HUES48 (cell line): Measurements from ENCODE around the gene EPHB2.
"Not testable (repeated sequence)": the region's sequence is repeated elsewhere in the genome, so short reads cannot be mapped to it uniquely, and the experiment has no call there.

Experiments used
- H3K27ac ChIP-seq: one replicate; pipeline ENCODE4 v1.7.0; 2013; ENCODE audit warnings: low read depth, low read length, inconsistent platforms
- H3K27me3 ChIP-seq: 2 replicates; pipeline ENCODE4 v1.6.1; 2013; ENCODE audit warnings: mild to moderate bottlenecking, low read length; ENCODE audit not compliant: control insufficient read depth, insufficient read depth
- H3K36me3 ChIP-seq: 2 replicates; pipeline ENCODE4 v1.6.1; 2013; ENCODE audit warnings: low read length; ENCODE audit not compliant: control insufficient read depth, insufficient read depth
- H3K4me1 ChIP-seq: 2 replicates; pipeline ENCODE4 v1.6.1; 2013; ENCODE audit warnings: mild to moderate bottlenecking, low read length; ENCODE audit not compliant: control insufficient read depth, insufficient read depth
- H3K4me3 ChIP-seq: 2 replicates; pipeline ENCODE4 v1.5.1; 2013; ENCODE audit warnings: mild to moderate bottlenecking, low read depth, low read length
- H3K9ac ChIP-seq: 2 replicates; pipeline ENCODE4 v1.6.1; 2013; ENCODE audit warnings: mild to moderate bottlenecking, low read depth, low read length, moderate library complexity
- H3K9me3 ChIP-seq: 2 replicates; pipeline ENCODE4 v1.6.1; 2013; ENCODE audit warnings: low read length; ENCODE audit not compliant: control insufficient read depth, insufficient read depth

EPHB2 gene

DNA sequence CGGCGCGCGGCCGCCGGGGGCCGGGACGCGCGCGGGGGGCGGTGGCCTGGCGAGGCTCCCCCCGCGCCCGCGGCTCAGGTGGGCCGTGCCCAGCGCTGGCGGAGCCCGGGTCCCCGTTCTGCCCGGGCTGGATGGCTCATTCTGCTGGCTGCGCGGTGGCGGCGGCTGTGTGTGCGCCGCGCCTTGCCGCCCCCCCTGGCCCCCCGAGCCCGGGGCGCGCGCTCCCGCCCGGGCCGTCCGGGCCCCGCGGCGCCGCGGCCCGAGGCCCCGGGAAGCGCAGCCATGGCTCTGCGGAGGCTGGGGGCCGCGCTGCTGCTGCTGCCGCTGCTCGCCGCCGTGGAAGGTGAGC, at the start of gene EPHB2:
Gene EPHB2, plus strand, starts transcription at position 139 of the 349 bp plus-strand sequence. Its CDS starts 144 bp downstream, at position 283.
- Histone ChIP-seq H3K4me1 (peaks cover 5% of the 10 kb centered on the region), H3K27ac (no peak within 1 kb of the TSS), H3K9ac (no peak within 1 kb of the TSS), H3K9me3 (no peaks in the 10 kb centered on the region), H3K36me3 (no peaks in the 10 kb centered on the region), H3K4me3 (peak within 1 kb of the TSS; percentile 59), H3K27me3 (peaks cover 33% of the 10 kb centered on the region)

GRCh38 chr1:22661880-22662279, 48.8 kb upstream of the EPHB2 start:
- no peak overlapping the region for H3K9ac ChIP-seq
- no peak overlapping the region for H3K27ac ChIP-seq
- H3K4me1 ChIP-seq = peaks cover 4% of the 10 kb centered on the region; the same call in 1 of the 2 replicates
- no peaks in the 10 kb centered on the region for H3K27me3 ChIP-seq
- H3K36me3 ChIP-seq = no peaks in the 10 kb centered on the region
- no peaks in the 10 kb centered on the region for H3K9me3 ChIP-seq
- no peak overlapping the region for H3K4me3 ChIP-seq

GRCh38 chr1:22662318-22662717, 48.3 kb upstream of the EPHB2 start:
- no peaks in the 10 kb centered on the region for H3K27me3 ChIP-seq
- no peak overlapping the region for H3K4me3 ChIP-seq
- no peak overlapping the region for H3K27ac ChIP-seq
- no peak overlapping the region for H3K9ac ChIP-seq
- H3K9me3 ChIP-seq = no peaks in the 10 kb centered on the region
- peaks cover 4% of the 10 kb centered on the region; the same call in 1 of the 2 replicates for H3K4me1 ChIP-seq
- no peaks in the 10 kb centered on the region for H3K36me3 ChIP-seq

DNA sequence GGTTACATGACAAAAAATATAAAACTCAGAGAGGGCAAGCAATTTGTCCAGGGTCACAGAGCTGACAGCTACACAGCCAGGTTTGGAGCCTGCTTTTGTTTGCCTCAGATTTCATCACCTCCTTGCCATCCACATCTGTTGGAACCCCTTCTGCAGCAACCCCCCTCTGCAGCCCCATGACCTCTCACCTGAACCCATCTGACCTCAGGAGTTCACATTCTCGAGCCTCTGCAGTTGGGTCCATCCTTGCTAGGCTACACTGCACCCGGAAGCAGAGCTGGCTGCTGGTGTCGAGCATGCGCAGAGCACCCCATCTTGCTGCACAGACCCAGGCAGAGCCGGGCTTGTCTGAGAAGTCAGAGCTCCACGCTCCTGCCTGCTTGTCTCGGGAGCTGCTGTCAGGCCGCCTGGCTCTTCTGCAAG, 47.6 kb upstream of the EPHB2 start:
- Histone ChIP-seq H3K4me3 (no peak overlapping the region), H3K9ac (no peak overlapping the region), H3K36me3 (no peaks in the 10 kb centered on the region), H3K4me1 (peaks cover 4% of the 10 kb centered on the region; the same call in 1 of the 2 replicates), H3K27me3 (no peaks in the 10 kb centered on the region), H3K9me3 (no peaks in the 10 kb centered on the region), H3K27ac (no peak overlapping the region)

GRCh38 chr1:22665752-22666151, 44.9 kb upstream of the EPHB2 start:
- Histone ChIP-seq H3K4me1 (peaks cover 4% of the 10 kb centered on the region; the same call in 1 of the 2 replicates), H3K4me3 (no peak overlapping the region), H3K27ac (no peak overlapping the region), H3K9me3 (no peaks in the 10 kb centered on the region), H3K27me3 (no peaks in the 10 kb centered on the region), H3K9ac (no peak overlapping the region), H3K36me3 (no peaks in the 10 kb centered on the region)

DNA sequence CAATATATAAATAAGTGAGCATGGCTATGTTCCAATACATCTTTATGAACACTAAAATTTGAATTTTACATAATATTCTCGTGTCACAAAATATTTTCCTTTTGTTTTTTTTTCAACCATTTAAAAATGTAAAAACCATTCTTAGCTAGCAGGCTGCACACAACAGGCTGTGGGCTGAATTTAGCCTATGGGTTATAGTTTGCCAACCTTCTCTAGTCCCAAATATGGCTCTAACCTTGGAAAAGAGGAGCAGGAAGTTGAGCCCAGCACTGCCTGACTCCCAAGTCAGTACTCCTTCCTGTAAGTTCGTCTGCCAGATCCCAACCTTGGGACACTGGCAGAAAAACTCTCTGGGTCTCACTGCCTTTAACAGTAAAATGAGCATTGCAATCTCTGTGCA, 44.2 kb upstream of the EPHB2 start:
- peaks cover 4% of the 10 kb centered on the region; the same call in 1 of the 2 replicates for H3K4me1 ChIP-seq
- H3K27me3 ChIP-seq = no peaks in the 10 kb centered on the region
- no peak overlapping the region for H3K4me3 ChIP-seq
- H3K9ac ChIP-seq = no peak overlapping the region
- H3K9me3 ChIP-seq = no peaks in the 10 kb centered on the region
- H3K36me3 ChIP-seq = no peaks in the 10 kb centered on the region
- no peak overlapping the region for H3K27ac ChIP-seq

DNA sequence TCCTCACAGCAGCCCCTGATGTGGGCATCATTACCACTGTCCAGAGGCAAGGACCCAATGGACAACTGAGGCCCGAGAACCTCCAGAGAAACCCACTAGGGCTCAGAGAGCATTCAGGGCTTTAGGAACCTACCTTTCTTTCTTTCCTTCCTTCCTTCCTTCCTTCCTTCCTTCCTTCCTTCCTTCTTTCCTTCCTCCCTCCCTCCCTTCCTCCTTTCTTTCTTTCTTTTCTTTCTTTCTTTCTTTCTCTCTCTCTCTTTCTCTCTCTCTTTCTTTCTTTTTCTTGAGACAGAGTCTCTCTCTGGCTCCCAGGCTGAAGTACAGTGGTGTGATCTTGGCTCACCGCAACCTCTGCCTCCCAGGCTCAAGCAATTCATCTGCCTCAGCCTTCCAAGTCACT, 41.8 kb upstream of the EPHB2 start:
- H3K9ac ChIP-seq, H3K27me3 ChIP-seq, H3K27ac ChIP-seq, H3K9me3 ChIP-seq, H3K4me3 ChIP-seq, H3K36me3 ChIP-seq: not testable (repeated sequence)
- peaks cover 12% of the 10 kb centered on the region; the same call in 1 of the 2 replicates for H3K4me1 ChIP-seq

DNA sequence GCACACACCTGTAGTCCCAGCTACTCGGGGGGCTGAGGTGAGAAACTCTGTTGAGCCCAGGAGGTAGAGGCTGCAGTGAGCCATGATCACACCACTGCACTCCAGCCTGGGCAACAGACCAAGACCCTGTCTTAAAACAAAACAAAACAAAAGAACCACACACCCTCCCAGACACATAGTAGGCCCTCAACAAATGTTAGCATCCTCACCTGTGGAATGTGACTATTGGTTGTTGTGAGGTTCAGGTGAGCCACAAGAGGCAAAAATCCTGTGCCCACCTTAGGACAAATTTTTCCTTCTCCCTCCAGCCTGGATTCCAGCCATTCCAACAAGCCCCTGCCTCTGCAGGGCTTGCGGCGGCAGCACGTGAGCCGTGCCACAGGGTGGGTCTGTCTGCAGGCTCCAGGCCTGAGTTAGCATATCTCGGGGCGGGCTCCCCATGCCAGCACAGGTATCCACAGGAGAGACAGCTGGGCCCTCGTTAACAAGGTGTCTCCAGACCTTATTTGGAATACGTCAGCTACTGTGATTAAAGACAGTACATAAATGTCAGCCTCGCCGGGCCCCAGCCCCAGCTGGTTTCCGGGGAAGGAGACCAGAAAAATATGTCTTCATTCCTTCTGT, 40.2 kb upstream of the EPHB2 start:
- H3K27ac ChIP-seq = no peak overlapping the region
- no peak overlapping the region for H3K9ac ChIP-seq
- H3K9me3 ChIP-seq = no peaks in the 10 kb centered on the region
- H3K4me1 ChIP-seq = peaks cover 14% of the 10 kb centered on the region; the same call in 1 of the 2 replicates
- no peaks in the 10 kb centered on the region for H3K27me3 ChIP-seq
- no peaks in the 10 kb centered on the region for H3K36me3 ChIP-seq
- H3K4me3 ChIP-seq = no peak overlapping the region

- Histone ChIP-seq H3K27me3 (no peaks in the 10 kb centered on the region), H3K9ac (no peak overlapping the region), H3K4me3 (no peak overlapping the region), H3K36me3 (no peaks in the 10 kb centered on the region), H3K4me1 (peaks cover 11% of the 10 kb centered on the region; the same call in 1 of the 2 replicates), H3K9me3 (no peaks in the 10 kb centered on the region), H3K27ac (no peak overlapping the region)
Measured at GRCh38 chr1:22671999-22672398, 38.6 kb upstream of the EPHB2 start.

GRCh38 chr1:22673486-22674409, 36.9 kb upstream of the EPHB2 start:
- Histone ChIP-seq H3K9ac (no peak overlapping the region), H3K9me3 (no peaks in the 10 kb centered on the region), H3K36me3 (no peaks in the 10 kb centered on the region), H3K27ac (no peak overlapping the region), H3K4me1 (peaks cover 11% of the 10 kb centered on the region; the same call in 1 of the 2 replicates), H3K27me3 (no peaks in the 10 kb centered on the region), H3K4me3 (no peak overlapping the region)

DNA sequence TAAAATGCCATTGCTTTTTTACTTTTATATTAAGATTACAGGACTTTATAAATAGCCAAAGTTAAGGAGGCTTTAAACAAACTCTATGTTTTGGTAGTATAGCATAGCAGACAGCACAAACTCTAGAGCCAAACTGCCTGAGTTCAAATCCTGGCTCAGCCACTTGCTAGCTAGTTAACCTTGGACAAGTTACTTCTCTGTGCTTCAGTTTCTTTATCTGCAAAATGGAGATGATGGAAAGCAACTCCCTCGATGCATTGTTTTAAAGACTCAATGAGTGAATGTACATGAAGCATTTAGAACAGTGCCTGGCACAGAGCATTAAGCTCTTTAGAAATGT, 36.3 kb upstream of the EPHB2 start:
- H3K27me3 ChIP-seq = no peaks in the 10 kb centered on the region

More for the DNA sequence above, 36.3 kb upstream of the EPHB2 start:
- no peak overlapping the region for H3K27ac ChIP-seq
- H3K4me1 ChIP-seq = peaks cover 11% of the 10 kb centered on the region; the same call in 1 of the 2 replicates
- H3K9ac ChIP-seq = no peak overlapping the region
- H3K4me3 ChIP-seq = no peak overlapping the region
- H3K36me3 ChIP-seq = no peaks in the 10 kb centered on the region
- no peaks in the 10 kb centered on the region for H3K9me3 ChIP-seq
